Mesendoderm (in vitro differentiated cells): ENCODE results near the gene TIMM13.

ENCODE experiments used
- DNase-seq: peaks from one replicate; pipeline ENCODE4 v3.0.0; 2013
- H2AK5ac ChIP-seq: 2 replicates; pipeline ENCODE4 v1.6.1; 2013; ENCODE audit warnings: low read length, inconsistent platforms
- H2BK120ac ChIP-seq: 2 replicates; pipeline ENCODE4 v1.6.1; 2013; ENCODE audit warnings: low read depth, mild to moderate bottlenecking, low read length, moderate library complexity, mixed read lengths
- H2BK15ac ChIP-seq: replicated peaks from 2 replicates; pipeline ENCODE4 v1.6.1; 2013; ENCODE audit warnings: low read depth, mild to moderate bottlenecking, moderate library complexity
- H2BK5ac ChIP-seq: 2 replicates; pipeline ENCODE4 v1.6.1; 2013; ENCODE audit warnings: low read length, inconsistent platforms
- H3K18ac ChIP-seq: 2 replicates; pipeline ENCODE4 v1.6.1; 2013; ENCODE audit warnings: mild to moderate bottlenecking, low read length, mixed read lengths
- H3K23ac ChIP-seq: one replicate; pipeline ENCODE4 v1.6.1; 2013; ENCODE audit warnings: low read length
- H3K27ac ChIP-seq: 2 replicates; pipeline ENCODE4 v1.5.1; 2013; ENCODE audit warnings: low read depth, mild to moderate bottlenecking, inconsistent platforms, low read length, moderate library complexity
- H3K27me3 ChIP-seq: 2 replicates; pipeline ENCODE4 v1.6.1; 2013; ENCODE audit warnings: low read length, control low read depth, mild to moderate bottlenecking, inconsistent platforms; ENCODE audit not compliant: insufficient read depth, poor library complexity
- H3K36me3 ChIP-seq: 2 replicates; pipeline ENCODE4 v1.6.1; 2013; ENCODE audit warnings: low read length, inconsistent platforms; ENCODE audit not compliant: control insufficient read depth, insufficient read depth
- H3K4ac ChIP-seq: one replicate; pipeline ENCODE4 v1.6.1; 2013; ENCODE audit warnings: low read depth, mild to moderate bottlenecking, low read length, moderate library complexity
- H3K4me1 ChIP-seq: 2 replicates; pipeline ENCODE4 v1.6.1; 2013; ENCODE audit warnings: low read depth, low read length, inconsistent platforms; ENCODE audit not compliant: control insufficient read depth
- H3K4me2 ChIP-seq: 2 replicates; pipeline ENCODE4 v1.6.1; 2013; ENCODE audit warnings: low read length
- H3K4me3 ChIP-seq: 2 replicates; pipeline ENCODE4 v1.5.1; 2013; ENCODE audit warnings: mild to moderate bottlenecking, low read length
- H3K56ac ChIP-seq: one replicate; pipeline ENCODE4 v1.6.1; 2013; ENCODE audit warnings: low read length
- H3K79me1 ChIP-seq: 2 replicates; pipeline ENCODE4 v1.6.1; 2013; ENCODE audit warnings: low read length, inconsistent platforms
- H3K79me2 ChIP-seq: 2 replicates; pipeline ENCODE4 v1.6.1; 2013; ENCODE audit warnings: mild to moderate bottlenecking, low read length; ENCODE audit not compliant: control insufficient read depth, insufficient read depth
- H3K9ac ChIP-seq: 2 replicates; pipeline ENCODE4 v1.6.1; 2013; ENCODE audit warnings: low read length, inconsistent platforms
- H4K5ac ChIP-seq: one replicate; pipeline ENCODE4 v1.6.1; 2013; ENCODE audit warnings: low read length
- H4K8ac ChIP-seq: one replicate; pipeline ENCODE4 v1.6.1; 2013; ENCODE audit warnings: low read depth, mild to moderate bottlenecking, control low read depth, low read length, moderate library complexity
- WGBS: extraction: QIAGEN DNeasy Blood & Tissue Kit; methylation state at CpG from one replicate; pipeline ENCODE4 v1.1.7; 2013; ENCODE audit warnings: low lambda C conversion rate, missing lambda C conversion rate; ENCODE audit not compliant: insufficient coverage; ENCODE audit errors: extremely low coverage; 5-methylcytosine and 5-hydroxymethylcytosine counted together

Gene TIMM13

GRCh38 chr19:2438178-2438577, 10.8 kb upstream of the TIMM13 start:
- Histone ChIP-seq H3K9ac (no peak overlapping the region), H3K4me1 (no peaks in the 10 kb centered on the region), H2BK15ac (no peak overlapping the region), H3K23ac (no peak overlapping the region), H3K18ac (no peak overlapping the region), H3K56ac (no peak overlapping the region), H3K4ac (no peak overlapping the region), H3K79me1 (peaks cover 25% of the 10 kb centered on the region), H2BK5ac (no peak overlapping the region), H3K27me3 (no peaks in the 10 kb centered on the region), H3K27ac (no peak overlapping the region), H4K5ac (no peak overlapping the region), H2BK120ac (no peak overlapping the region), H2AK5ac (no peak overlapping the region), H3K79me2 (peaks cover 16% of the 10 kb centered on the region), H3K4me3 (no peak overlapping the region), H3K36me3 (peaks cover 21% of the 10 kb centered on the region), H4K8ac (no peak overlapping the region), H3K4me2 (no peak overlapping the region)
- DNase-seq = no peak
- WGBS = no CpG with 5 or more reads among the region's 20 CpGs

GRCh38 chr19:2436926-2437325, 9.5 kb upstream of the TIMM13 start:
- Histone ChIP-seq H3K36me3 (peaks cover 21% of the 10 kb centered on the region), H3K4me1 (no peaks in the 10 kb centered on the region), H4K5ac (no peak overlapping the region), H4K8ac (no peak overlapping the region), H3K4me2 (no peak overlapping the region), H2BK15ac (no peak overlapping the region), H3K9ac (no peak overlapping the region), H2AK5ac (no peak overlapping the region), H3K56ac (no peak overlapping the region), H3K4ac (no peak overlapping the region), H3K23ac (no peak overlapping the region), H2BK120ac (no peak overlapping the region), H3K18ac (no peak overlapping the region), H3K4me3 (no peak overlapping the region), H2BK5ac (no peak overlapping the region), H3K79me1 (peaks cover 22% of the 10 kb centered on the region), H3K79me2 (peaks cover 13% of the 10 kb centered on the region), H3K27ac (no peak overlapping the region), H3K27me3 (no peaks in the 10 kb centered on the region)
- DNase-seq = no peak
- WGBS = no CpG with 5 or more reads among the region's 15 CpGs

GRCh38 chr19:2436384-2436783, 9.0 kb upstream of the TIMM13 start:
- no CpG with 5 or more reads among the region's 39 CpGs for WGBS

GRCh38 chr19:2434721-2435265, 7.4 kb upstream of the TIMM13 start:
- Histone ChIP-seq H2BK5ac (no peak overlapping the region), H2BK120ac (no peak overlapping the region), H3K36me3 (peaks cover 28% of the 10 kb centered on the region), H3K4me1 (no peaks in the 10 kb centered on the region), H3K4me3 (no peak overlapping the region), H2BK15ac (no peak overlapping the region), H3K18ac (no peak overlapping the region), H3K9ac (no peak overlapping the region), H3K4ac (no peak overlapping the region), H4K8ac (no peak overlapping the region), H2AK5ac (no peak overlapping the region), H3K23ac (no peak overlapping the region), H3K79me2 (peaks cover 6% of the 10 kb centered on the region), H3K56ac (no peak overlapping the region), H3K4me2 (no peak overlapping the region), H4K5ac (no peak overlapping the region), H3K27me3 (no peaks in the 10 kb centered on the region), H3K27ac (no peak overlapping the region), H3K79me1 (peaks cover 13% of the 10 kb centered on the region)
- WGBS = no CpG with 5 or more reads among the region's 42 CpGs
- DNase-seq = no peak

More at GRCh38 chr19:2436384-2436783, 9.0 kb upstream of the TIMM13 start:
- Histone ChIP-seq H4K5ac (no peak overlapping the region), H3K27me3 (no peaks in the 10 kb centered on the region), H3K79me2 (peaks cover 8% of the 10 kb centered on the region), H4K8ac (no peak overlapping the region), H3K23ac (no peak overlapping the region), H3K4me1 (no peaks in the 10 kb centered on the region), H3K9ac (no peak overlapping the region), H3K79me1 (peaks cover 19% of the 10 kb centered on the region), H3K4me2 (no peak overlapping the region), H2BK120ac (no peak overlapping the region), H3K36me3 (peaks cover 21% of the 10 kb centered on the region), H3K27ac (no peak overlapping the region), H3K4me3 (no peak overlapping the region), H2BK5ac (no peak overlapping the region), H3K4ac (no peak overlapping the region), H3K18ac (no peak overlapping the region), H3K56ac (no peak overlapping the region), H2AK5ac (no peak overlapping the region), H2BK15ac (no peak overlapping the region)
- DNase-seq = no peak

- H3K27me3 ChIP-seq = no peaks in the 10 kb centered on the region
- no CpG with 5 or more reads among the region's 22 CpGs for WGBS
- DNase-seq = no peak
- no peak overlapping the region for H2BK15ac ChIP-seq
- H3K27ac ChIP-seq = no peak overlapping the region
- no peak overlapping the region for H2BK5ac ChIP-seq
- peaks cover 11% of the 10 kb centered on the region for H3K79me1 ChIP-seq
- H3K18ac ChIP-seq = no peak overlapping the region
- peaks cover 5% of the 10 kb centered on the region for H3K79me2 ChIP-seq
- H3K4me1 ChIP-seq = no peaks in the 10 kb centered on the region
- no peak overlapping the region for H3K23ac ChIP-seq
- H4K8ac ChIP-seq = no peak overlapping the region
- no peak overlapping the region for H3K4me2 ChIP-seq
- peaks cover 28% of the 10 kb centered on the region for H3K36me3 ChIP-seq
- no peak overlapping the region for H3K56ac ChIP-seq
- no peak overlapping the region for H2BK120ac ChIP-seq
- no peak overlapping the region for H3K4ac ChIP-seq
- H2AK5ac ChIP-seq = no peak overlapping the region
- H4K5ac ChIP-seq = no peak overlapping the region
- no peak overlapping the region for H3K9ac ChIP-seq
- no peak overlapping the region for H3K4me3 ChIP-seq
These were observed 6.9 kb upstream of the TIMM13 start for GRCh38 chr19:2434267-2434666.

GRCh38 chr19:2433854-2434253, 6.5 kb upstream of the TIMM13 start:
- no CpG with 5 or more reads among the region's 30 CpGs for WGBS
- Histone ChIP-seq H3K18ac (no peak overlapping the region), H3K4ac (no peak overlapping the region), H3K4me1 (no peaks in the 10 kb centered on the region), H2BK15ac (no peak overlapping the region), H3K36me3 (peaks cover 28% of the 10 kb centered on the region), H3K27ac (no peak overlapping the region), H3K4me3 (no peak overlapping the region), H2BK5ac (no peak overlapping the region), H2AK5ac (no peak overlapping the region), H3K9ac (no peak overlapping the region), H2BK120ac (no peak overlapping the region), H3K79me1 (peaks cover 9% of the 10 kb centered on the region), H3K79me2 (peaks cover 2% of the 10 kb centered on the region), H3K56ac (no peak overlapping the region), H4K5ac (no peak overlapping the region), H3K27me3 (no peaks in the 10 kb centered on the region), H3K4me2 (no peak overlapping the region), H4K8ac (no peak overlapping the region), H3K23ac (no peak overlapping the region)
- no peak for DNase-seq
